HG03159 (cell line): ENCODE results near the gene AMFR.

Experiments
- ATAC-seq: cut with Tn5 transposase; IDR thresholded peaks from one replicate; pipeline ENCODE4 v1.9.1; 2021; ENCODE audit warnings: mild to moderate bottlenecking, moderate library complexity; ENCODE audit not compliant: unreplicated experiment

Gene AMFR

GRCh38 chr16:56363781-56364565 is 61.4 kb downstream of the AMFR start:
- no peak for ATAC-seq

DNA sequence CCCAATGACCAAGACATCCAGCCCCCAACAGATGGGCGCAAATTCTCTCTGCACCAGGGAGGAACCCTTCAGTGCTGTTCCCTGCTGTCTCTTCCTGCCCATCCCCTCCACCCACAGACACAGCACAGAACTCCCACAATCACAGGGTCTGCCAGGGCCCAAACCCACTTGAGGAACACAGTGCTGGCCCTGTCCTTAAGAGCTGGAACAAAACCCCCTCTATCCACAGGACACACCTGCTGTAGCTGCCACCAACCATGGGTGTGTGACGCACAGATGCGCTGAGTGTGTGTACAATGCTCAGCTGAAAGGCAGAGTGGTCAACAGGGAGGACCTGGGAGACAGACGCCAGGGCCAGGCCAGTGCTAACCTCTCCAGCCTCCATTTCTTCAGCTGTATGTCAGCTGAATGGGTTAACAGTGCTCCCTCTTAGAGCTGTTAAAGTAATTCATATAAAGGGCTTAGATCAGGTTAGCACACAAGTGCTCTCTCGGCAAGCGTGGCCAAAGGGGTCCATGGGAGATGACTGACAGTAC is 62.1 kb downstream of the AMFR start:
- ATAC-seq, result no peak

DNA sequence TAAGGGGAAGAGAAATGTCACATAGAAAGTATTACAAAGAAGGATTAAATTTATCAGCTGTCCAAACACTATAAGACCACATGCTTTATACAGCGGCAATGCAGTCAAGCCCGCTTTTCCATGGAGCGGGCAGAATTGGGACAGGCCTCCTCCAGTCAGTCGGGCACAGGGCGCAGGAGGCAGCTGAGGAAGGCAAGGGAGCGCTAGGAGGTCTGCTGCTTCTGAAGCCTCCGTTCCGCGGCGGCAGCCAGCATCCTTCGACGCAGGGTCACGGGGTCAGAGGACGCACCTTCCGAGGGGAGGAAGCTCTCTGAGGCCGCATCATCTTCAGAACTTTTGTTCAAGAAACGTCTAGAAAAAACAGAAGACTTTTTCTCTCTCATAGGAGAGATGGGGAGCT is 62.6 kb downstream of the AMFR start:
- no peak for ATAC-seq

DNA sequence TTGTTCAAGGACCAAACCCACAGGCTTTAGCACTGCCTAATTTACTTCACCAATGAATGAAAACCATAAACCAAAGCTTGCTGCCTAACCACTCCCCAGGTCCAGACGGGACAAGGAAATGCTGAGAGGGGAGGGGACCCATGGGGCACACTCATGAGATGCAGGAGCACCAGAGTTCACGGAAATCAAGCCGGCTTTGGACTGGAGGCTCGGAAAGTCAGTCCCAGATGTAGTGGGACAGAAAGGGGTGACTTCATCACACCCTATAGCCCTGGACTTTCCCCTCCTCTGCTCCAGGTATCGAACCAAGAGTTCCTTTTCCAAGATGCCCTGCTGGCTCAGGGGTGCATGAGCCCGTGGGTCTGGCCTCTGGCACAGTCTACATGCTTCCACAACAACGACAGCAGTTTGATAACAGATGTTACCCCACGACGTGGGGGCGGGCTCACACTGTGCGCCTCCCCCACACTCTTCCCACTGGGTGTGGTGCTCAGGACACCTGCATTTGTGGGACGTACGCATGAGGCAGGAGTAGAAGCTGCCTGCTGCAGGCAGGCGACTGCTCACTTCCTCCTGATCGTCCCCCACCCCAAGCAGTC is 63.2 kb downstream of the AMFR start:
- no peak for ATAC-seq

- no peak for ATAC-seq
Observed at GRCh38 chr16:56360117-56361008, 65.0 kb downstream of the AMFR start.

- no peak for ATAC-seq
Observed at GRCh38 chr16:56357765-56358322, 67.5 kb downstream of the AMFR start.

GRCh38 chr16:56357241-56357764 is 68.0 kb downstream of the AMFR start:
- ATAC-seq, result no peak

- peak; percentile 92 for ATAC-seq
Observed at GRCh38 chr16:56356276-56357240, 68.8 kb downstream of the AMFR start.

DNA sequence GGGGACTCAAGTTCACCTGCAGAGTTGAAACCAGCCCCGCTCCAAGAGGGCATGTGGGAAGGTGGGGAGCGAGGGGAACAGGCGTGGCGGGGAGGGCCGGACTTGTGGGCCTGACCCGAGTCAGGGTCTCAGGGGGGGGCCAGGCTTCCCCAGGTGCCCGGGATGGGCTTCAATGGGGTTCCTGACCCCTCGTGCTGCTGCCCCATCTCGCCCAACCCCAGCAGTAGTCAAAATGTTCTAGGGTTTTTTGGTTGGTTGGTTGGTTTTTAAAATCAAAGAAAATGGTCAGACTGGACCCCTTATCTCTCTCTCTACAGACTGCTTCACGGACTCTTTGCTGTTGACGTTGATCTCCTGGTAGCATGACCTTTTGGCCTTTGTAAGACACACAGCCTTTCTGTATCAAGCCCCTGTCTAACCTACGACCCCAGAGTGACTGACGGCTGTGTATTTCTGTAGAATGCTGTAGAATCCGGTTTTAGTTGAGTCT is 69.5 kb downstream of the AMFR start:
- ATAC-seq, result no peak

DNA sequence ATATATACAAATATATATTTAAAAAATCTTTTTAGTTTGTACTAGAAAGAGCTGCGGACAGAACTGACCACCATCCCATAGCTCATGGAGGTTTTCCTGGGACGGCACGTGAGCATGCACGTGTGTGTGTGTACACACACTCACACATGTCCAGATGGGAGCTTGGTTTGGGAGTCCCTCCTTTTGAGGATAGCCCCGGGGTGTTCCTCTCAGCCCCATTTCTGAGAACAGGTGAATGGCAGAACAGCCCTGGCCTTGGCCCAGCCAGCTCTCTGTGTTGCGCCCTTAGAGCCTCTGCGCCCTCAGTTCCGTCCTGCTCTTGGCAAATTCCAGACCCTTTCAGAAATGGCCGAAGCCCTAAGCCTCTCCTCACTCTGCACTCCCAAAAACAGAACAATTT is 70.1 kb downstream of the AMFR start:
- no peak for ATAC-seq

DNA sequence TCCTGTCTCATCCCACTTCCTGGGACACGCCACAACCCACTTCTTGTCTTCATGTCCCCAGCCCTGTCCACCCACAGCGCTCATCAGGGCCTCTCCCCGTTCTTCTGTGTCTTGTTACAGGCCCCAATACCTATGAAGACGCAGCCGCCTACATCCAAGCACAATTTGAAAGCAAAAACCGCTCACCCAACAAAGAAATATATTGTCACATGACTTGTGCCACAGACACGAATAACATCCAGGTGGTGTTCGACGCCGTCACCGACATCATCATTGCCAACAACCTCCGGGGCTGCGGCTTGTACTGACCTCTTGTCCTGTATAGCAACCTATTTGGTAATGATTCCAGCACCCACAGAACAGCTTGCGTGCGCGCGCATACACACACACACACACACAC is 70.6 kb downstream of the AMFR start:
- no peak for ATAC-seq

DNA sequence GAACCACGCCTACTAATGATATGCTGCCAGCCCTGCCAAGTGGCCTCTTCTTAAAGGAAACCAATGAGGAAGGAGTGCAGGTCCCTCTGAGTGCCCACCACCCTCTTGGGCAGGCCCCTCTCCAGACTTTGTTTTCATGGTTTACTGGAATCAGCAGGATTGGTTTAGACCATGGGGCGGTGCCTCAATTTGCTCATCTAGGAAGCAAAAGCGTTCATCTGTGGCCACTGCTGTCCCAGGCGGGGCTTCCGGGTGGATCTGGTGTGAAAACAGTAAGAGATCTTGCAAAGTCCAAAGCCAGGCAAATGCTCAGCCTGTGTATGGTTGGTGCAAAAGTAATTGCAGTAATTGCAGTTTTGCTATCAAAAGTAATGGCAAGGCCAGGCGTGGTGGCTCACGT is 71.3 kb downstream of the AMFR start:
- ATAC-seq, result no peak

- ATAC-seq, result no peak
Observed at GRCh38 chr16:56353054-56353921, 72.1 kb downstream of the AMFR start.

DNA sequence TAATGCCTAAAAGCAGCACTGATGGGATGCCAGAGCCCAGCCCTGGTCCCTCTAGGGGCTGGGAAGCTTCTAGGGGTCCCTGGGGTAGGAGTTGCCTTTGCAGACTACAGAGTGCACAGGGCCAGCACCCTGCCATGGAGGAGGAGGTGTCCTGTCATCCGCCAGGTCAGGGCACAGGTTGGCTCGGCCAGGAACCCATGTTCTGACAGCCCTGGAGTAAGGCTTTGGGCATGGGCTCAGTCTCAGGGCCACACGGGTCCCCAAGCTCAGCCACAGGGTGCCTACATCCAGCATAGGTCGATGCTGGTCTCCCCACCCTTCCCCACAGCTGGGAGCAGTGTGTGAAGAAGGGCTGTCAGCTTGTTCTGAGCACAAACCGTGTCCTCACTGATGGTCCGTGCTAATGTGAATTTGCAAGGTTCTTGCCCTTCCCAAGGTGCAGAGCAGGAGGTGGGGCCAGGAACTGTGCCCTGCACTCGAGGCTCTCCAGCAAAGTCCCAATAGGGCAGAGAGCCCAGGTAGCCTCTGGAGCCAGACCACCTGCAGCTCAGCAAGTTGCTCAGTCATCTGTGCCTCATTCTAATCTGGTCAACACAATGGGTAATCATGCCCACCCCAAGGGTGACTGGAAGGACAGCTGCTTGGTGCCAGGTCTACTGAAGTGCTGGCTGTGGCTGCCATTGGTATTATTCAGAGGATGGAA is 72.8 kb downstream of the AMFR start:
- no peak for ATAC-seq

DNA sequence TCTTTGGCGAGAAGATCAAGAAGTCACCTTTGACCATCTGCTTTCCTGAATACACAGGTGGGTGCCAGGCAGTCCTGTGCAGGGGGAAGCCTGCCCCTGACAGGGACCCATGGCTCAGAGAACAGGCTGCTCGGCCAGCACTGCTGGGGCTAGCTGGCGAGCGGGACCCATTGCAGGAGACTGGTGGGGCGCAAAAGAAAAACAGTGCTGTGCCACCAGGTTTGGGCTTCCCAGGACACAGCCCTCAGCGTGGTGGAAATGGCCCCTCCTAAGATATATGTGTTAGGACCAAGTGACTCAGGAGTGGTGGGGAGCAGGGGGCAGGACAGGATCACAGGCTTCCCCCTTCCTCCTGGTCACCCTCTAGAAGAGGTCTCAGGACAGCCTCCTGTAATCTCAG is 73.9 kb downstream of the AMFR start:
- ATAC-seq, result no peak

GRCh38 chr16:56350491-56351405 is 74.6 kb downstream of the AMFR start:
- no peak for ATAC-seq

DNA sequence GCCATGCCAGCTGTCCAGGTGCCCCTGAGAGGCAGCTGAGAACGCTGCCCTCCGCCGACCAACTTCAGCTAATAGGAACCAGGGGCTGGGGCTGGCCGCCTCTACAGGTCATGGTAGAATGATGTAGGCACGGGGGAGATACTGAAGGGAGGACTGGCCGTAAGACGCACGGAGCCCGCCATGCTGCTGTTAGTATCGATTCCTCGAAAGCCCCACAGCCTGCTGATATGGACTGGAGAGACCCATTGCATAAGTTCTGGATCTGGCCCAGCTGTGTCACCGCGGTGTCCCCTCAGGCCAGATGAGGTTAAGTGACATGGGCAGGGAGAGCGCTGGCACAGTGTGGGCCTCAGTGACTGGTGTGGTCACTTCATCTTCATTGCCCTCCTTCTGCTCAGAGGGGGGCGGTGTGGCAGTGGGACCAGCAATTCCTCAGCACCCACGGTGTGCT is 75.6 kb downstream of the AMFR start:
- ATAC-seq, result no peak
